H1 (cell line): ENCODE results near the gene TACC2. TPM values are rescaled to one million over a fixed set of nuclear protein-coding genes. Genes with fewer than 3 reads are reported as not detected.
"Not testable (repeated sequence)": the region's sequence is repeated elsewhere in the genome, so short reads cannot be mapped to it uniquely, and the experiment has no call there.

Source experiments
- CTCF ChIA-PET: fragments of 300-600 bp; sonication (Branson Sonifier 250); formaldehyde crosslinking; loops from one replicate; lab custom pipeline; 2021; ENCODE audit not compliant: partially characterized antibody; lab: Charles Lee
- POLR2A ChIA-PET: fragments of 300-600 bp; sonication (Branson Sonifier 250); formaldehyde crosslinking; loops from one replicate; lab custom pipeline; 2021; ENCODE audit warnings: inconsistent platforms; ENCODE audit not compliant: partially characterized antibody; lab: Charles Lee
- DNase-seq, 2 experiments: peaks; one replicate each; pipeline versions ENCODE4 v3.0.0 to v3.0.0-alpha.2; 2010 to 2022; ENCODE audit warnings: low spot score in 2 of 2, low read depth in 1 of 2, mixed read lengths in 1 of 2
- FAIRE-seq: peaks from 2 replicates; lab custom pipeline; 2011; peaks lifted over from hg19 to GRCh38; lab: Jason Lieb, UNC
- H2AFZ ChIP-seq: 2 replicates; pipeline ENCODE4 v1.8.1; 2012; ENCODE audit warnings: low read length, inconsistent platforms
- H2AK5ac ChIP-seq: 2 replicates; pipeline ENCODE4 v1.6.1; 2013; ENCODE audit warnings: low read depth, low read length
- H2BK120ac ChIP-seq: replicated peaks from 2 replicates; pipeline ENCODE3; 2013; ENCODE audit warnings: low read depth, low read length, inconsistent platforms
- H2BK12ac ChIP-seq: 2 replicates; pipeline ENCODE4 v1.6.1; 2013; ENCODE audit warnings: low read depth, low read length
- H2BK15ac ChIP-seq: 2 replicates; pipeline ENCODE4 v1.6.1; 2013; ENCODE audit warnings: low read length
- H2BK20ac ChIP-seq: 2 replicates; pipeline ENCODE4 v1.6.1; 2013; ENCODE audit warnings: low read length
- H2BK5ac ChIP-seq: 2 replicates; pipeline ENCODE4 v1.6.1; 2013; ENCODE audit warnings: low read depth, low read length
- H3K14ac ChIP-seq: 2 replicates; pipeline ENCODE4 v1.6.1; 2013; ENCODE audit warnings: inconsistent platforms; ENCODE audit not compliant: insufficient read length
- H3K18ac ChIP-seq: 2 replicates; pipeline ENCODE4 v1.6.1; 2013; ENCODE audit warnings: low read length; ENCODE audit errors: extremely low read depth
- H3K23ac ChIP-seq: 2 replicates; pipeline ENCODE4 v1.6.1; 2013; ENCODE audit warnings: inconsistent platforms; ENCODE audit not compliant: insufficient read length
- H3K23me2 ChIP-seq: 2 replicates; pipeline ENCODE4 v1.6.1; 2013; ENCODE audit warnings: low read depth, low read length
- H3K27ac ChIP-seq: 2 replicates; pipeline ENCODE4 v1.6.1; 2011; ENCODE audit warnings: low read depth, low read length, inconsistent platforms
- H3K27me3 ChIP-seq, 4 experiments: replicated peaks in 1 of 4; 1 replicate in 1 of 4; 2 replicates in 3 of 4; pipeline versions ENCODE4 v1.6.1 to v1.8.1; 2011 to 2013; ENCODE audit warnings: low read length in 3 of 4, mild to moderate bottlenecking in 3 of 4, inconsistent platforms in 2 of 4, mixed read lengths in 2 of 4, moderate library complexity in 1 of 4; ENCODE audit not compliant: control insufficient read depth in 3 of 4, insufficient read depth in 3 of 4; ENCODE audit errors: extremely low read depth in 1 of 4
- H3K36me3 ChIP-seq, 4 experiments: 2 replicates each; pipeline versions ENCODE4 v1.6.1 to v1.8.1; 2011 to 2013; ENCODE audit warnings: mild to moderate bottlenecking in 4 of 4, low read length in 3 of 4, moderate library complexity in 2 of 4, control low read depth in 1 of 4, inconsistent platforms in 1 of 4; ENCODE audit not compliant: insufficient read depth in 4 of 4, control insufficient read depth in 2 of 4
- H3K4ac ChIP-seq: replicated peaks from 2 replicates; pipeline ENCODE3; 2013; ENCODE audit warnings: low read length, low read depth, mixed read lengths, inconsistent platforms; ENCODE audit not compliant: insufficient read length
- H3K4me1 ChIP-seq, 4 experiments: replicated peaks in 1 of 4; 1 replicate in 1 of 4; 2 replicates in 3 of 4; pipeline versions ENCODE4 v1.6.1 to v1.8.1; 2011 to 2013; ENCODE audit warnings: low read length in 3 of 4, inconsistent platforms in 2 of 4, mixed read lengths in 1 of 4; ENCODE audit not compliant: insufficient read depth in 4 of 4, control insufficient read depth in 3 of 4
- H3K4me2 ChIP-seq, 2 experiments: 2 replicates each; pipeline versions ENCODE4 v1.6.1 to v1.8.1; 2011 to 2013; ENCODE audit warnings: low read depth in 2 of 2, low read length in 2 of 2, control low read depth in 1 of 2, inconsistent platforms in 1 of 2, mild to moderate bottlenecking in 1 of 2; ENCODE audit not compliant: insufficient read depth in 1 of 2
- H3K4me3 ChIP-seq, 4 experiments: fragments of 200-600, 300-600 bp in 1 of 4; sonication (generic), shearing (Covaris generic), sonication (Bioruptor Twin) in 1 of 4; 2 replicates each; pipeline versions ENCODE4 v1.5.1 to v1.8.1; 2011 to 2016; ENCODE audit warnings: low read length in 4 of 4, low read depth in 3 of 4, control low read depth in 2 of 4, inconsistent platforms in 2 of 4, mild to moderate bottlenecking in 2 of 4, mixed read lengths in 1 of 4, moderate library complexity in 1 of 4; ENCODE audit not compliant: insufficient read depth in 2 of 4; ENCODE audit errors: extremely low read depth in 1 of 4
- H3K56ac ChIP-seq: replicated peaks from 2 replicates; pipeline ENCODE3; 2013; ENCODE audit warnings: low read depth, mild to moderate bottlenecking, mixed read lengths, low read length, inconsistent platforms; ENCODE audit not compliant: insufficient read length
- H3K79me1 ChIP-seq: 2 replicates; pipeline ENCODE4 v1.6.1; 2013; ENCODE audit warnings: low read depth, low read length, control low read depth
- H3K79me2 ChIP-seq, 2 experiments: 2 replicates each; pipeline versions ENCODE4 v1.6.1 to v1.8.1; 2012 to 2013; ENCODE audit warnings: low read length in 2 of 2, mild to moderate bottlenecking in 2 of 2, inconsistent platforms in 1 of 2; ENCODE audit not compliant: insufficient read depth in 2 of 2, control insufficient read depth in 1 of 2
- H3K9ac ChIP-seq, 4 experiments: replicated peaks in 1 of 4; 1 replicate in 1 of 4; 2 replicates in 3 of 4; pipeline versions ENCODE4 v1.6.1 to v1.8.1; 2011 to 2013; ENCODE audit warnings: low read depth in 3 of 4, low read length in 3 of 4, control low read depth in 2 of 4, mild to moderate bottlenecking in 2 of 4, moderate library complexity in 2 of 4, inconsistent platforms in 1 of 4; ENCODE audit errors: extremely low read depth in 1 of 4
- H3K9me3 ChIP-seq, 2 experiments: 2 replicates each; pipeline versions ENCODE4 v1.6.1 to v1.8.1; 2012 to 2013; ENCODE audit warnings: mild to moderate bottlenecking in 2 of 2, moderate library complexity in 2 of 2, control low read depth in 1 of 2, inconsistent platforms in 1 of 2, low read depth in 1 of 2, low read length in 1 of 2, mixed read lengths in 1 of 2; ENCODE audit not compliant: insufficient read depth in 2 of 2
- H4K20me1 ChIP-seq, 2 experiments: replicated peaks in 1 of 2; 2 replicates each; pipeline versions ENCODE3 to v1.8.1; 2011 to 2013; ENCODE audit warnings: inconsistent platforms in 2 of 2, low read length in 2 of 2, mild to moderate bottlenecking in 1 of 2; ENCODE audit not compliant: insufficient read depth in 2 of 2, control insufficient read depth in 1 of 2
- H4K5ac ChIP-seq: 2 replicates; pipeline ENCODE4 v1.6.1; 2013; ENCODE audit warnings: low read length, low read depth, mixed read lengths, inconsistent platforms; ENCODE audit not compliant: insufficient read length
- H4K8ac ChIP-seq: 2 replicates; pipeline ENCODE4 v1.8.0; 2013; ENCODE audit warnings: mild to moderate bottlenecking, moderate library complexity, low read length, inconsistent platforms; ENCODE audit not compliant: insufficient read depth; ENCODE audit errors: extremely low read depth
- H4K91ac ChIP-seq: replicated peaks from 2 replicates; pipeline ENCODE3; 2013; ENCODE audit warnings: low read length, mixed read lengths, inconsistent platforms; ENCODE audit not compliant: insufficient read length
- WGBS, 2 experiments: shearing (Covaris generic) in 1 of 2; methylation state at CpG; one replicate each; pipeline versions ENCODE4 v1.1.6 to v1.1.7; 2013 to 2015; ENCODE audit warnings: low lambda C conversion rate in 2 of 2, mixed read lengths in 2 of 2, inconsistent platforms in 1 of 2, low coverage in 1 of 2, missing lambda C conversion rate in 1 of 2; ENCODE audit not compliant: insufficient replicate concordance in 2 of 2, insufficient coverage in 1 of 2, insufficient read length in 1 of 2; ENCODE audit errors: extremely low coverage in 1 of 2, missing lambda C conversion rate in 1 of 2; 5-methylcytosine and 5-hydroxymethylcytosine counted together
- polyA plus RNA-seq, 7 experiments: library from polyadenylated mRNA; depleted of rRNA in 3 of 7; stranded (reverse) in 5 of 7; unstranded in 2 of 7; fragments of >200 nt in 5 of 7; fragments of 200-250 nt in 2 of 7; gene quantifications; 1 replicate in 5 of 7; 2 replicates in 1 of 7; 4 replicates in 1 of 7; pipeline versions ENCODE4 v1.2.1 to v1.2.3, GENCODE V29; 2011 to 2013; ENCODE audit warnings: missing spikeins in 2 of 7, mixed read lengths in 2 of 7
- total RNA-seq: library from RNA; stranded (reverse); fragmentation: NEBNext Ultra II Directional; extraction: Animal tissue kit (Norgen Biotek cat#: 25700); gene quantifications from 2 replicates; pipeline ENCODE4 v1.2.1, GENCODE V29; 2021

Gene TACC2
- total and polyA plus RNA-seq, 2 of the 8 experiments (the other 6 are each of a cell fraction or from before 2014, with no cell fraction given) = 21.2 to 46.6 TPM

GRCh38 chr10:121969086-121969485 is 19.9 kb upstream of the TACC2 start:
- FAIRE-seq = not testable (repeated sequence)
- CTCF ChIA-PET = interaction anchor here (0.6 to 1.1 kb wide), 2 partner anchors 10 to 71 kb away, joined by 3 read pairs; no protein-coding TSS in a partner anchor
- peaks cover 6 to 61% (median 31%) of the 10 kb centered on the region in 4 experiments; a peak in 7 of 8 replicates for H3K36me3 ChIP-seq

More at GRCh38 chr10:121969086-121969485, 19.9 kb upstream of the TACC2 start:
- WGBS, 2 experiments = 92% methylated on average over 8 of the region's 8 CpGs; no CpG with 5 or more reads in 1 of the 2 experiments
- not testable (repeated sequence) for H3K27ac ChIP-seq, H4K20me1 ChIP-seq, H2BK12ac ChIP-seq, H2AFZ ChIP-seq, H2BK120ac ChIP-seq, H2AK5ac ChIP-seq, H3K9ac ChIP-seq, H3K4me3 ChIP-seq, H3K4me2 ChIP-seq, H3K23ac ChIP-seq, H3K4me1 ChIP-seq, H3K27me3 ChIP-seq, H2BK5ac ChIP-seq, H3K23me2 ChIP-seq, H4K91ac ChIP-seq, H4K5ac ChIP-seq, H2BK15ac ChIP-seq, H3K18ac ChIP-seq, H3K9me3 ChIP-seq, H3K56ac ChIP-seq, H3K79me1 ChIP-seq, H3K14ac ChIP-seq, H4K8ac ChIP-seq, H3K4ac ChIP-seq, H2BK20ac ChIP-seq, DNase-seq
- POLR2A ChIA-PET = interaction anchor here (0.9 to 2.1 kb wide), 3 partner anchors 10 to 41 kb away, joined by 3 to 6 read pairs (median 3); partner anchors contain the start of gene ATE1
- H3K79me2 ChIP-seq = peaks cover 0 to 15% of the 10 kb centered on the region in 2 experiments; a peak in 2 of 4 replicates
